WTC11 (cell line): ENCODE data around the gene ERICH4. TPM values are rescaled to one million over a fixed set of nuclear protein-coding genes. Genes with fewer than 3 reads are reported as not detected.

Experiments
- ATAC-seq: fragments of 200-7000 bp; cut with Tn5 transposase; 2 replicates; pipeline ENCODE4 v1.10.0; 2021; ENCODE audit warnings: mild to moderate bottlenecking, moderate library complexity
- CTCF ChIA-PET: fragments of 300-600 bp; sonication (Branson Sonifier 250); formaldehyde crosslinking; loops from one replicate; lab custom pipeline; 2021; ENCODE audit warnings: antibody characterized with exemption; lab: Charles Lee
- POLR2A ChIA-PET: fragments of 350-600 bp; sonication (Branson Sonifier 250); formaldehyde crosslinking; loops from one replicate; lab custom pipeline; 2021; ENCODE audit warnings: antibody characterized with exemption; lab: Charles Lee
- DNase-seq: peaks from one replicate; pipeline ENCODE4 v3.0.0; 2021; ENCODE audit warnings: low spot score
- H3K27ac Mint-ChIP-seq: 2 replicates; pipeline ENCODE4 v1.8.0; 2021; ENCODE audit warnings: mixed read lengths
- H3K27me3 Mint-ChIP-seq: 2 replicates; pipeline ENCODE4 v1.8.0; 2021; ENCODE audit warnings: low read depth, mild to moderate bottlenecking, moderate library complexity, mixed read lengths
- H3K36me3 Mint-ChIP-seq: 2 replicates; pipeline ENCODE4 v1.8.0; 2021; ENCODE audit warnings: mixed read lengths
- H3K4me1 Mint-ChIP-seq: 2 replicates; pipeline ENCODE4 v1.8.0; 2022; ENCODE audit warnings: mixed read lengths
- H3K4me3 Mint-ChIP-seq: 2 replicates; pipeline ENCODE4 v1.8.0; 2021; ENCODE audit warnings: mild to moderate bottlenecking, moderate library complexity, mixed read lengths
- H3K9me3 Mint-ChIP-seq: 2 replicates; pipeline ENCODE4 v1.8.0; 2021; ENCODE audit warnings: mixed read lengths
- AFF4 ChIP-seq: sonication (generic); formaldehyde crosslinking; IDR thresholded peaks from 2 replicates; pipeline ENCODE4 v1.8.1; 2023; ENCODE audit warnings: mild to moderate bottlenecking, missing genetic modification reagents, borderline replicate concordance
- ATF3 ChIP-seq: sonication (generic); formaldehyde crosslinking; conservative IDR thresholded peaks from 2 replicates; pipeline ENCODE4 v1.8.1; 2022; ENCODE audit warnings: mild to moderate bottlenecking, missing genetic modification reagents
- CBFB ChIP-seq: sonication (generic); formaldehyde crosslinking; IDR thresholded peaks from 2 replicates; pipeline ENCODE4 v1.8.1; 2022; ENCODE audit warnings: mild to moderate bottlenecking, low read depth, missing genetic modification reagents
- CREB1 ChIP-seq: sonication (generic); formaldehyde crosslinking; IDR thresholded peaks from 2 replicates; pipeline ENCODE4 v1.8.0; 2023; ENCODE audit warnings: mild to moderate bottlenecking, missing genetic modification reagents
- EMX1 ChIP-seq: fragments of 250-450 bp; sonication (Bioruptor Pico); IDR thresholded peaks from 2 replicates; pipeline ENCODE4 v1.8.0; 2021; ENCODE audit warnings: mild to moderate bottlenecking
- ERG ChIP-seq: fragments of 250-450 bp; sonication (Bioruptor Pico); IDR thresholded peaks from 2 replicates; pipeline ENCODE4 v1.8.0; 2021; ENCODE audit warnings: mild to moderate bottlenecking
- FOXP4 ChIP-seq: sonication (generic); formaldehyde crosslinking; IDR thresholded peaks from 2 replicates; pipeline ENCODE4 v1.8.0; 2022; ENCODE audit warnings: mild to moderate bottlenecking, missing genetic modification reagents
- GTF2I ChIP-seq: fragments of 250-450 bp; sonication (Bioruptor Pico); conservative IDR thresholded peaks from 2 replicates; pipeline ENCODE4 v1.4.0; 2021; ENCODE audit warnings: mild to moderate bottlenecking
- HMGA2 ChIP-seq: fragments of 250-450 bp; sonication (Bioruptor Pico); IDR thresholded peaks from 2 replicates; pipeline ENCODE4 v1.4.0; 2021; ENCODE audit warnings: mild to moderate bottlenecking, moderate library complexity
- IRF2 ChIP-seq: sonication (generic); formaldehyde crosslinking; IDR thresholded peaks from 2 replicates; pipeline ENCODE4 v1.8.0; 2022; ENCODE audit warnings: low read depth, missing genetic modification reagents, borderline replicate concordance
- MYBL2 ChIP-seq: sonication (generic); formaldehyde crosslinking; IDR thresholded peaks from 2 replicates; pipeline ENCODE4 v1.8.1; 2023; ENCODE audit warnings: mild to moderate bottlenecking, moderate library complexity, missing genetic modification reagents
- RELA ChIP-seq: sonication (generic); formaldehyde crosslinking; IDR thresholded peaks from 2 replicates; pipeline ENCODE4 v1.8.1; 2022; ENCODE audit warnings: missing genetic modification reagents, mild to moderate bottlenecking, borderline replicate concordance
- ZMAT4 ChIP-seq: fragments of 250-450 bp; sonication (Bioruptor Pico); IDR thresholded peaks from 2 replicates; pipeline ENCODE4 v1.9.0; 2021; ENCODE audit warnings: mild to moderate bottlenecking
- ZNF423 ChIP-seq: fragments of 250-450 bp; sonication (Bioruptor Pico); IDR thresholded peaks from 2 replicates; pipeline ENCODE4 v2.1.2; 2022; ENCODE audit warnings: mild to moderate bottlenecking, moderate library complexity
- ZNF512 ChIP-seq: sonication (generic); formaldehyde crosslinking; IDR thresholded peaks from 2 replicates; pipeline ENCODE4 v1.8.1; 2022; ENCODE audit warnings: missing genetic modification reagents, borderline replicate concordance
- total RNA-seq: library from RNA; stranded (reverse); gene quantifications from 3 replicates; pipeline ENCODE4 v1.2.3, GENCODE V29; 2021
- TF ChIP-seq, protein P1 (sequence below): sonication (generic); formaldehyde crosslinking; IDR thresholded peaks from 2 replicates; pipeline ENCODE4 v1.8.1; 2023; ENCODE audit warnings: mild to moderate bottlenecking, missing genetic modification reagents, moderate library complexity

Gene ERICH4
- total RNA-seq, 1 experiment from 2014 or later, result 0.24 TPM

GRCh38 chr19:41422955-41423354, 20.0 kb upstream of the ERICH4 start:
- ChIA-PET POLR2A (no interaction called here), CTCF (interaction anchor here (1.6 kb wide), 1 partner anchor 13 kb away, joined by 3 read pairs; no protein-coding TSS in a partner anchor)
- DNase-seq, result no peak
- Mint-ChIP-seq H3K9me3 (no peaks in the 10 kb centered on the region), H3K27me3 (no peaks in the 10 kb centered on the region), H3K27ac (no peak overlapping the region), H3K4me1 (peaks cover 9% of the 10 kb centered on the region), H3K36me3 (peaks cover 9% of the 10 kb centered on the region), H3K4me3 (no peak overlapping the region)
- TF ChIP-seq ATF3 (no peak), EMX1 (no peak), CREB1 (CRISPR knock-in tag) (no peak)
- no peak for ATAC-seq

GRCh38 chr19:41424335-41425173, 18.4 kb upstream of the ERICH4 start:
- no peak overlapping the region for H3K4me3 Mint-ChIP-seq
- ATAC-seq (no peak), DNase-seq (no peak)
- POLR2A ChIA-PET, result no interaction called here
- no peak overlapping the region for H3K27ac Mint-ChIP-seq
- CTCF ChIA-PET, result interaction anchor here (0.6 to 2.0 kb wide), 3 partner anchors 11 to 25 kb away, joined by 3 to 6 read pairs (median 3); no protein-coding TSS in a partner anchor
- H3K27me3 Mint-ChIP-seq, result no peaks in the 10 kb centered on the region
- TF ChIP-seq AFF4 (no peak), ERG (no peak), FOXP4 (CRISPR knock-in tag) (no peak), RELA (CRISPR knock-in tag) (no peak), ZMAT4 (CRISPR knock-in tag) (no peak), ATF3 (no peak), HMGA2 (CRISPR knock-in tag) (no peak), CBFB (CRISPR knock-in tag) (no peak), ZNF512 (CRISPR knock-in tag) (no peak), IRF2 (no peak), MYBL2 (no peak), ZNF423 (CRISPR knock-in tag) (no peak), GTF2I (CRISPR knock-in tag) (no peak)
- TF ChIP-seq, protein P1, sequence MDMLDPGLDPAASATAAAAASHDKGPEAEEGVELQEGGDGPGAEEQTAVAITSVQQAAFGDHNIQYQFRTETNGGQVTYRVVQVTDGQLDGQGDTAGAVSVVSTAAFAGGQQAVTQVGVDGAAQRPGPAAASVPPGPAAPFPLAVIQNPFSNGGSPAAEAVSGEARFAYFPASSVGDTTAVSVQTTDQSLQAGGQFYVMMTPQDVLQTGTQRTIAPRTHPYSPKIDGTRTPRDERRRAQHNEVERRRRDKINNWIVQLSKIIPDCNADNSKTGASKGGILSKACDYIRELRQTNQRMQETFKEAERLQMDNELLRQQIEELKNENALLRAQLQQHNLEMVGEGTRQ (CRISPR knock-in tag), result no peak
- H3K36me3 Mint-ChIP-seq, result peaks cover 3% of the 10 kb centered on the region; the same call in 1 of the 2 replicates
- H3K9me3 Mint-ChIP-seq, result no peaks in the 10 kb centered on the region
- H3K4me1 Mint-ChIP-seq, result peaks cover 21% of the 10 kb centered on the region
